Body of pancreas (tissue), 4 donors: ENCODE measurements around the gene MPL.

Source experiments
- CTCF ChIP-seq, 7 experiments: fragments of 450-650 bp in 4 of 7; fragments of 200-600 bp in 3 of 7; sonication (generic) in 3 of 7; IDR thresholded peaks; one replicate each; pipeline ENCODE4 v1.5.1; 2016 to 2019; ENCODE audit warnings: antibody characterized with exemption in 7 of 7
- POLR2A ChIP-seq, 3 donors: fragments of 450-650 bp; IDR thresholded peaks; one replicate each; pipeline ENCODE4 v1.6.1; 2016; ENCODE audit warnings: antibody characterized with exemption in 3 of 3, mild to moderate bottlenecking in 2 of 3

DNA sequence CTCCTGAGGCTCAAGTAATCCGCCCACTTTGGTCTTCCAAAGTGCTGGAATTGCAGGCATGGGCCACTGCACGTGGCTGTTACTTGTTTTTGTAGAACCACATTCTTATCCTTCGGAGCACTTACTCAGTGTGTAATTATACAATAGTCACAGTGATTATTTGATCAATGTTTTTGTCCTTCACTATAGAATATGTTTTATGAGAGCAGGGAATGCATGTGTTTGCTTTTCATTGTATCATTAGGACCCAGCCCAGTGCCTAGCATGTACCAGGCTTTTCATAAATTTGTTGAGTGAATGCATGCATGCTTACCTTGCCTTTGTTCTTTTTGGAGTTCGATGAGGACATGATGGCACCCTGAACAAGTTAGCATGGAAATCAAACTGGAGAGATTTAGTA, 57.9 kb downstream of the MPL start:
- TF ChIP-seq CTCF (IDR thresholded peaks at IDR 0.05) (no peak), POLR2A (IDR thresholded peaks at IDR 0.05) (no peak)
